SK-N-SH (cell line): ENCODE data around the gene WIPF3. TPM values are rescaled to one million over a fixed set of nuclear protein-coding genes. Genes with fewer than 3 reads are reported as not detected.

Experiments used
- CTCF ChIA-PET: fragments of 300-600, 350-600 bp; formaldehyde crosslinking; extraction: SDS; loops from one replicate; lab custom pipeline; 2021; lab: Yijun Ruan, JAX
- POLR2A ChIA-PET: fragments of 350-600 bp; sonication (Branson Sonifier 250); formaldehyde crosslinking; extraction: SDS; loops from one replicate; lab custom pipeline; 2020; ENCODE audit warnings: antibody characterized with exemption, inconsistent platforms; lab: Yijun Ruan, JAX
- DNase-seq: peaks from one replicate; pipeline ENCODE4 v3.0.0; 2012
- H2AFZ ChIP-seq: fragments of 200-600 bp; sonication (generic); 2 replicates; pipeline ENCODE4 v1.8.1; 2016; ENCODE audit warnings: antibody characterized with exemption, mild to moderate bottlenecking, low read depth
- H3F3A ChIP-seq: fragments of 200-600 bp; sonication (generic); replicated peaks from 2 replicates; pipeline ENCODE3; 2016; ENCODE audit warnings: antibody characterized with exemption, mild to moderate bottlenecking; ENCODE audit not compliant: insufficient read depth
- H3K27ac ChIP-seq, 2 experiments: fragments of 200-500 bp in 1 of 2; fragments of 200-600 bp in 1 of 2; sonication (Bioruptor generic) in 1 of 2; sonication (generic), shearing (Covaris generic) in 1 of 2; 2 replicates each; pipeline versions ENCODE4 v1.5.1 to v1.6.1; 2014 to 2016; ENCODE audit warnings: low read depth in 2 of 2, inconsistent platforms in 1 of 2, low read length in 1 of 2, mild to moderate bottlenecking in 1 of 2, mixed read lengths in 1 of 2
- H3K27me3 ChIP-seq: fragments of 200-600 bp; sonication (generic), shearing (Covaris generic); 2 replicates; pipeline ENCODE4 v1.6.1; 2016; ENCODE audit warnings: mixed run types; ENCODE audit not compliant: insufficient read depth
- H3K36me3 ChIP-seq, 2 experiments: fragments of 200-500 bp in 1 of 2; fragments of 200-600 bp in 1 of 2; sonication (Bioruptor generic) in 1 of 2; sonication (generic) in 1 of 2; replicated peaks in 1 of 2; 2 replicates each; pipeline versions ENCODE3 to v1.5.1; 2014 to 2016; ENCODE audit warnings: low read length in 1 of 2, mild to moderate bottlenecking in 1 of 2; ENCODE audit not compliant: insufficient read depth in 2 of 2, control insufficient read depth in 1 of 2
- H3K4me1 ChIP-seq, 2 experiments: fragments of 200-500 bp in 1 of 2; fragments of 200-600 bp in 1 of 2; sonication (Bioruptor generic) in 1 of 2; sonication (generic), shearing (Covaris generic) in 1 of 2; 2 replicates each; pipeline versions ENCODE4 v1.5.1 to v1.6.1; 2014 to 2016; ENCODE audit warnings: low read depth in 1 of 2, low read length in 1 of 2, mixed run types in 1 of 2; ENCODE audit not compliant: insufficient read depth in 2 of 2, control insufficient read depth in 1 of 2
- H3K4me2 ChIP-seq: fragments of 200-600 bp; sonication (generic), shearing (Covaris generic); 2 replicates; pipeline ENCODE4 v1.6.1; 2017; ENCODE audit warnings: mixed run types
- H3K4me3 ChIP-seq, 2 experiments: fragments of 200-500 bp in 1 of 2; fragments of 200-600 bp in 1 of 2; sonication (Bioruptor generic) in 1 of 2; sonication (generic), shearing (Covaris generic) in 1 of 2; 2 replicates each; pipeline versions ENCODE4 v1.5.1 to v1.8.1; 2014 to 2016; ENCODE audit warnings: low read depth in 2 of 2, inconsistent platforms in 1 of 2, low read length in 1 of 2, mild to moderate bottlenecking in 1 of 2, mixed read lengths in 1 of 2, moderate library complexity in 1 of 2
- H3K79me2 ChIP-seq: fragments of 200-600 bp; sonication (generic); 2 replicates; pipeline ENCODE4 v1.8.1; 2017; ENCODE audit warnings: mild to moderate bottlenecking; ENCODE audit not compliant: insufficient read depth
- H3K9ac ChIP-seq: fragments of 200-600 bp; sonication (generic); 2 replicates; pipeline ENCODE4 v1.6.1; 2017; ENCODE audit warnings: mixed run types
- H3K9me2 ChIP-seq: fragments of 200-600 bp; sonication (generic); 2 replicates; pipeline ENCODE4 v1.6.1; 2017; ENCODE audit warnings: mixed run types
- H3K9me3 ChIP-seq: fragments of 200-600 bp; sonication (generic); 2 replicates; pipeline ENCODE4 v1.6.1; 2017; ENCODE audit warnings: mixed run types, mild to moderate bottlenecking, moderate library complexity
- H4K20me1 ChIP-seq: fragments of 200-600 bp; sonication (generic); 2 replicates; pipeline ENCODE4 v1.6.1; 2017; ENCODE audit warnings: mild to moderate bottlenecking, mixed run types; ENCODE audit not compliant: insufficient read depth
- ELF1 ChIP-seq: IDR thresholded peaks from 2 replicates; pipeline ENCODE4 v1.4.0; 2012
- EP300 ChIP-seq, 2 experiments: IDR thresholded peaks; 2 replicates each; pipeline versions ENCODE4 v1.4.0 to v1.6.1; 2012; ENCODE audit warnings: borderline replicate concordance in 1 of 2, low read depth in 1 of 2, low read length in 1 of 2
- GABPA ChIP-seq: IDR thresholded peaks from 2 replicates; pipeline ENCODE4 v1.4.0; 2012; ENCODE audit warnings: low read depth, mild to moderate bottlenecking
- GATA2 ChIP-seq: sonication (generic); formaldehyde crosslinking; IDR thresholded peaks from 2 replicates; pipeline ENCODE4 v1.5.0; 2020; ENCODE audit warnings: mild to moderate bottlenecking, missing genetic modification reagents
- JUND ChIP-seq: IDR thresholded peaks from 2 replicates; pipeline ENCODE4 v1.4.0; 2012
- MEF2A ChIP-seq: IDR thresholded peaks from 2 replicates; pipeline ENCODE4 v1.4.0; 2012; ENCODE audit warnings: low read depth, borderline replicate concordance
- MXI1 ChIP-seq: IDR thresholded peaks from 2 replicates; pipeline ENCODE4 v1.6.1; 2012; ENCODE audit warnings: mild to moderate bottlenecking, low read depth, low read length, improper control_type of control experiment
- NRF1 ChIP-seq: IDR thresholded peaks from 2 replicates; pipeline ENCODE4 v1.6.1; 2012; ENCODE audit warnings: low read depth, mild to moderate bottlenecking, low read length
- RAD21 ChIP-seq: IDR thresholded peaks from 2 replicates; pipeline ENCODE4 v1.6.1; 2012; ENCODE audit warnings: mild to moderate bottlenecking, low read length
- RCOR1 ChIP-seq: fragments of 150-350 bp; IDR thresholded peaks from 2 replicates; pipeline ENCODE4 v1.6.1; 2017; ENCODE audit warnings: antibody characterized with exemption, low read length
- RFX5 ChIP-seq: IDR thresholded peaks from 2 replicates; pipeline ENCODE4 v1.6.1; 2012; ENCODE audit warnings: mild to moderate bottlenecking, improper control_type of control experiment, low read length
- RXRA ChIP-seq: IDR thresholded peaks from 2 replicates; pipeline ENCODE4 v1.4.0; 2012; ENCODE audit warnings: low read depth, mild to moderate bottlenecking, borderline replicate concordance
- SIN3A ChIP-seq: IDR thresholded peaks from 2 replicates; pipeline ENCODE4 v1.6.1; 2012; ENCODE audit warnings: low read depth, mild to moderate bottlenecking, low read length, moderate library complexity, borderline replicate concordance
- SMC3 ChIP-seq: IDR thresholded peaks from 2 replicates; pipeline ENCODE4 v1.6.1; 2012; ENCODE audit warnings: low read depth, low read length, improper control_type of control experiment
- TCF12 ChIP-seq: IDR thresholded peaks from 2 replicates; pipeline ENCODE4 v1.4.0; 2012
- TEAD4 ChIP-seq: IDR thresholded peaks from 2 replicates; pipeline ENCODE4 v1.4.0; 2012; ENCODE audit warnings: mild to moderate bottlenecking, borderline replicate concordance; ENCODE audit not compliant: insufficient read depth
- WGBS: methylation state at CpG from one replicate; pipeline ENCODE4 v1.1.6; 2017; ENCODE audit warnings: low lambda C conversion rate; 5-methylcytosine and 5-hydroxymethylcytosine counted together
- polyA plus RNA-seq, 3 experiments: library from polyadenylated mRNA; depleted of rRNA; stranded (reverse); fragments of >200 nt; gene quantifications; 2 replicates each; pipeline ENCODE4 v1.2.3, GENCODE V29; 2012
- TF ChIP-seq, protein P1 (sequence below): fragments of 150-350 bp; IDR thresholded peaks from 2 replicates; pipeline ENCODE4 v1.6.1; 2017; ENCODE audit warnings: antibody characterized with exemption, low read length, low read depth, borderline replicate concordance
- TF ChIP-seq, protein P2 (sequence below): IDR thresholded peaks from 2 replicates; pipeline ENCODE4 v1.4.0; 2012; ENCODE audit warnings: low read depth, borderline replicate concordance
- TF ChIP-seq, protein P3 (sequence below): IDR thresholded peaks from 2 replicates; pipeline ENCODE4; 2012
- TF ChIP-seq, protein P4 (sequence below): IDR thresholded peaks from 2 replicates; pipeline ENCODE4 v1.4.0; 2012; ENCODE audit warnings: low read depth, borderline replicate concordance

Gene WIPF3
- polyA plus RNA-seq, 1 of the 3 experiments (the other 2 are of a cell fraction): 0.02 TPM

DNA sequence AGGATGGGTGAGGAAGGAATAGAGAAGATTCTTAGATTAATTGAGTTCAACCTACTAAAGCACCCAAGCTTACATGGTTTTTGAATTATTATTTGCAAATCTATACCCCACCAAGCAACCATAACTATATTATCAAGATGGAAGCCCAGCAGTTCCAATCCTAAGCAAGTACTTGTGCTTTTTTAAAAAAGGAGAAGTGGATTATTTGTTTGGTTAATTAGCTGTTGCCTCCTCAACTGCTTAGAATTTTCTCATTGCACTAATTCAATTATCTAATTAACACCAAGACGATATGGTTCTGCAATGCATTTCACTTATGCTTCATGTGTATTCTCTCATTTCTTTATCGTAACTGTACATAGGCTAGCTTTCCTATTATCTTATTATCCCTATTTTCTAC lies 27.3 kb upstream of the WIPF3 start:
- Histone ChIP-seq H3K36me3 (no peaks in the 10 kb centered on the region), H3K9me2 (no peaks in the 10 kb centered on the region), H3K4me1 (no peaks in the 10 kb centered on the region; a peak in 1 of 4 replicates), H3K4me2 (no peak overlapping the region), H3K27me3 (no peaks in the 10 kb centered on the region), H2AFZ (no peak overlapping the region), H4K20me1 (no peaks in the 10 kb centered on the region), H3K4me3 (no peak overlapping the region), H3K9ac (no peak overlapping the region), H3K79me2 (no peaks in the 10 kb centered on the region), H3K27ac (no peak overlapping the region), H3F3A (no peaks in the 10 kb centered on the region), H3K9me3 (no peaks in the 10 kb centered on the region)
- 39% methylated on average over 2 of the region's 2 CpGs for WGBS
- no peak for DNase-seq
- POLR2A ChIA-PET: no interaction called here
- TF ChIP-seq RXRA (no peak), RCOR1 (no peak), SIN3A (no peak), MXI1 (no peak), RFX5 (no peak), EP300 (IDR thresholded peaks at IDR 0.05; ENCODE audit: borderline replicate concordance in 1 of 2, low read depth in 1 of 2, low read length in 1 of 2) (no peak), RAD21 (no peak)
- TF ChIP-seq, protein P1, sequence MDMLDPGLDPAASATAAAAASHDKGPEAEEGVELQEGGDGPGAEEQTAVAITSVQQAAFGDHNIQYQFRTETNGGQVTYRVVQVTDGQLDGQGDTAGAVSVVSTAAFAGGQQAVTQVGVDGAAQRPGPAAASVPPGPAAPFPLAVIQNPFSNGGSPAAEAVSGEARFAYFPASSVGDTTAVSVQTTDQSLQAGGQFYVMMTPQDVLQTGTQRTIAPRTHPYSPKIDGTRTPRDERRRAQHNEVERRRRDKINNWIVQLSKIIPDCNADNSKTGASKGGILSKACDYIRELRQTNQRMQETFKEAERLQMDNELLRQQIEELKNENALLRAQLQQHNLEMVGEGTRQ: no peak
- TF ChIP-seq, protein P2, sequence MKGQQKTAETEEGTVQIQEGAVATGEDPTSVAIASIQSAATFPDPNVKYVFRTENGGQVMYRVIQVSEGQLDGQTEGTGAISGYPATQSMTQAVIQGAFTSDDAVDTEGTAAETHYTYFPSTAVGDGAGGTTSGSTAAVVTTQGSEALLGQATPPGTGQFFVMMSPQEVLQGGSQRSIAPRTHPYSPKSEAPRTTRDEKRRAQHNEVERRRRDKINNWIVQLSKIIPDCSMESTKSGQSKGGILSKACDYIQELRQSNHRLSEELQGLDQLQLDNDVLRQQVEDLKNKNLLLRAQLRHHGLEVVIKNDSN: no peak
- TF ChIP-seq, protein P3, sequence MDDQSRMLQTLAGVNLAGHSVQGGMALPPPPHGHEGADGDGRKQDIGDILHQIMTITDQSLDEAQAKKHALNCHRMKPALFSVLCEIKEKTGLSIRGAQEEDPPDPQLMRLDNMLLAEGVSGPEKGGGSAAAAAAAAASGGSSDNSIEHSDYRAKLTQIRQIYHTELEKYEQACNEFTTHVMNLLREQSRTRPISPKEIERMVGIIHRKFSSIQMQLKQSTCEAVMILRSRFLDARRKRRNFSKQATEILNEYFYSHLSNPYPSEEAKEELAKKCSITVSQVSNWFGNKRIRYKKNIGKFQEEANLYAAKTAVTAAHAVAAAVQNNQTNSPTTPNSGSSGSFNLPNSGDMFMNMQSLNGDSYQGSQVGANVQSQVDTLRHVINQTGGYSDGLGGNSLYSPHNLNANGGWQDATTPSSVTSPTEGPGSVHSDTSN: no peak
- CTCF ChIA-PET: interaction anchor here (1.5 to 1.7 kb wide), 2 partner anchors 31 to 142 kb away, joined by 4 to 6 read pairs; no protein-coding TSS in a partner anchor

DNA sequence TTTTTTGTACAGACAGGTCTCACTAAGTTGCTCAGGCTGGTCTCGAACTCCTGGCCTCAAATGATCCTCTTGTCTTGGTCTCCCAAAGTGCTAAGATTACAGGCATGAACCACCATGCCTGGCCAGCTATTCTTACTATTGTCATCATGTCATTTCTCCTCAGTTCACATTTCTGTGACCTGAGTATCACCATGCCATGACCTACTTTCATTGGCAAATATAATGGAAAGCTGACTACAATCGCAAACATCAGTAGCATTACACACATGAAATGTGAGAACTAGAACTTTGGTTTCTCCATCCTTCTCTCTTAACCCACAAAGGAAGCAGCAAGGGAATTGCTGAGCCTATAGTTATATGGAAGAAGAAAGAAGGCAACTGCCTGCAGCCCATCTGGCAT lies 26.0 kb upstream of the WIPF3 start:
- Histone ChIP-seq H3K27me3 (no peaks in the 10 kb centered on the region), H4K20me1 (no peaks in the 10 kb centered on the region), H3K9me2 (no peaks in the 10 kb centered on the region), H3K79me2 (no peaks in the 10 kb centered on the region), H3K4me1 (no peaks in the 10 kb centered on the region; a peak in 1 of 4 replicates), H3K9ac (no peak overlapping the region), H3F3A (no peaks in the 10 kb centered on the region), H2AFZ (no peak overlapping the region), H3K4me3 (no peak overlapping the region), H3K9me3 (no peaks in the 10 kb centered on the region), H3K27ac (no peak overlapping the region), H3K4me2 (no peak overlapping the region), H3K36me3 (no peaks in the 10 kb centered on the region)
- ChIA-PET CTCF (no interaction called here), POLR2A (no interaction called here)
- no peak for DNase-seq
- 39% methylated on average over 2 of the region's 2 CpGs for WGBS
- TF ChIP-seq TCF12: no peak
- no peak for TF ChIP-seq JUND
- no peak for TF ChIP-seq RCOR1
- TF ChIP-seq GABPA: no peak
- TF ChIP-seq, protein P1: no peak
- TF ChIP-seq NRF1: no peak
- no peak for TF ChIP-seq RFX5
- no peak for TF ChIP-seq SMC3
- no peak for TF ChIP-seq ELF1
- TF ChIP-seq GATA2: no peak
- no peak for TF ChIP-seq MEF2A
- TF ChIP-seq, protein P4, sequence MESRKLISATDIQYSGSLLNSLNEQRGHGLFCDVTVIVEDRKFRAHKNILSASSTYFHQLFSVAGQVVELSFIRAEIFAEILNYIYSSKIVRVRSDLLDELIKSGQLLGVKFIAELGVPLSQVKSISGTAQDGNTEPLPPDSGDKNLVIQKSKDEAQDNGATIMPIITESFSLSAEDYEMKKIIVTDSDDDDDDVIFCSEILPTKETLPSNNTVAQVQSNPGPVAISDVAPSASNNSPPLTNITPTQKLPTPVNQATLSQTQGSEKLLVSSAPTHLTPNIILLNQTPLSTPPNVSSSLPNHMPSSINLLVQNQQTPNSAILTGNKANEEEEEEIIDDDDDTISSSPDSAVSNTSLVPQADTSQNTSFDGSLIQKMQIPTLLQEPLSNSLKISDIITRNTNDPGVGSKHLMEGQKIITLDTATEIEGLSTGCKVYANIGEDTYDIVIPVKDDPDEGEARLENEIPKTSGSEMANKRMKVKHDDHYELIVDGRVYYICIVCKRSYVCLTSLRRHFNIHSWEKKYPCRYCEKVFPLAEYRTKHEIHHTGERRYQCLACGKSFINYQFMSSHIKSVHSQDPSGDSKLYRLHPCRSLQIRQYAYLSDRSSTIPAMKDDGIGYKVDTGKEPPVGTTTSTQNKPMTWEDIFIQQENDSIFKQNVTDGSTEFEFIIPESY: no peak
- no peak for TF ChIP-seq TEAD4
- TF ChIP-seq, protein P2: no peak
